Glomerular endothelial cell (primary cell): Measurements from ENCODE around the gene GNA14. TPM values are rescaled to one million over a fixed set of nuclear protein-coding genes. Genes with fewer than 3 reads are reported as not detected.
A peak's percentile ranks its signal among the peaks of the same experiment; 100 is the strongest.
"Not testable (repeated sequence)": the region's sequence is repeated elsewhere in the genome, so short reads cannot be mapped to it uniquely, and the experiment has no call there.

Experiments used
- DNase-seq: peaks from one replicate; pipeline ENCODE4 v3.0.0-alpha.2; 2011; ENCODE audit warnings: low read depth, low spot score; ENCODE audit errors: extremely low read depth
- total RNA-seq: library from RNA; depleted of rRNA; stranded (reverse); fragments of >200 nt; gene quantifications from 2 replicates; pipeline ENCODE4 v1.2.3, GENCODE V29; 2015

GNA14 gene
- total RNA-seq, 1 donor from 2014 or later, result 43.6 TPM

DNA sequence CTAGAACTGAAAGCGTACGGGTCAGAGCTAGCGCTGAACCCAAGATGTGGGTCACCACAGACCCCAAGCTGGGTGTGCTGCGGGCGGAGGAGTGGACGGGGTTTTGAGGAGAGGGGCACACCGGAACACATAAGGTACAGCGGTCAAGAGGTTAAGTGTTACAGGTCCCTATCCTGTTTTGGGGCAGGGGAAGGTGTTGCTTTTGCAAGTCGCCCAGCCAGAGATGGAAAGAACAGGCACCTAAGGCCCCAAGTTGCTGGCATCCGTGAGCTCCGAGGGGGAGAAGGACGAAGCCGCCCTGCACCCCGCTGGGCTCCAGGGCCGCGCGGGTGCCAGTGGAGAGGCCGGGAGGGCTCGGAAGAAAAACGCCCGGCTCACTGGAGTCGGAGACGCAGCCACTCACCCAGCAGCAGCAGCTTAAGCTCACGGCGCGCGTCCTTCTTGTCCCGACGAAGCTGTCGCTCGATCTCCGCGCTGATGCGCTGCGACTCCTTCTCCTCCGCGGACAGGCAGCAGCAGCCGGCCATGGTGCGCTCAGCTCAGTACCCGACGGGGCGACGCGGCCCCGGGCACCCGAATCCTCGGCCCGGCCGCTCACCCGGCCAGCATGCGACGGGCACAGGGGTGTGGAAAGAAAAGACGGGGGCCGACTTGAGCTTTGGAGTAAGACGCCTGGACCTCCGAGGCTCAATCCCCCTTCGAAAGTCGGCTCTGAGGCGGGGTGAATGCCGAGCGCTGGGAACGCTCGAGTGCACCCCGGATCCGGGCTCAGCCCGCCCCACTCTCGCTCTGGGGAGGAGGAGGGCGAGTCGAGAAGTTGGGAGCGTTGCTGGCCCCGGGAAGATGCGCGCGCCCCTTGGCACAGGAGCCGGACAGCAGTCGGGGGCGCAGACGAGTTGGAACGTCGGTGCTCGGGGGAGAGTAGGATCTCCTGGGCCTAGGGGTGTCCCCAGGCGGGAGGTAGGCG is 572 bp downstream of the GNA14 start:
- no peak for DNase-seq

DNA sequence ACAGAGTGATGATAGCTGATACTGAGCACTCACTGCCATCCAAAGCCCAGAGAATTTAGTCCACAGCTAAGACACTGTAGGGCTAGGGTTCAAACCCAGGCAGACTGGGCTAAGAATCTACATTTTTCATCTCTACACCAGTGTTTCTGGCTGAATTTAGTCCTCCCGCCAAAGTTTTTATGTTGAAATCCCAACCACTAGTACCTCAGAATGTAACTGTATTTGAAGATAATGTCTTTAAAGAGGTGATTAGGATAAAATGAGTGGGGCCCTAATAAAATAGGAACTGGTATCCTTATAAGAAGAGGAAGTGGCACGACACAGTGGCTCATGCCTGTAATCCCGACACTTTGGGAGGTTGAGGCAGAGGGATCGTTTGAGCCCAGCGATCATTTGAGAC is 4.3 kb downstream of the GNA14 start:
- no peak for DNase-seq

DNA sequence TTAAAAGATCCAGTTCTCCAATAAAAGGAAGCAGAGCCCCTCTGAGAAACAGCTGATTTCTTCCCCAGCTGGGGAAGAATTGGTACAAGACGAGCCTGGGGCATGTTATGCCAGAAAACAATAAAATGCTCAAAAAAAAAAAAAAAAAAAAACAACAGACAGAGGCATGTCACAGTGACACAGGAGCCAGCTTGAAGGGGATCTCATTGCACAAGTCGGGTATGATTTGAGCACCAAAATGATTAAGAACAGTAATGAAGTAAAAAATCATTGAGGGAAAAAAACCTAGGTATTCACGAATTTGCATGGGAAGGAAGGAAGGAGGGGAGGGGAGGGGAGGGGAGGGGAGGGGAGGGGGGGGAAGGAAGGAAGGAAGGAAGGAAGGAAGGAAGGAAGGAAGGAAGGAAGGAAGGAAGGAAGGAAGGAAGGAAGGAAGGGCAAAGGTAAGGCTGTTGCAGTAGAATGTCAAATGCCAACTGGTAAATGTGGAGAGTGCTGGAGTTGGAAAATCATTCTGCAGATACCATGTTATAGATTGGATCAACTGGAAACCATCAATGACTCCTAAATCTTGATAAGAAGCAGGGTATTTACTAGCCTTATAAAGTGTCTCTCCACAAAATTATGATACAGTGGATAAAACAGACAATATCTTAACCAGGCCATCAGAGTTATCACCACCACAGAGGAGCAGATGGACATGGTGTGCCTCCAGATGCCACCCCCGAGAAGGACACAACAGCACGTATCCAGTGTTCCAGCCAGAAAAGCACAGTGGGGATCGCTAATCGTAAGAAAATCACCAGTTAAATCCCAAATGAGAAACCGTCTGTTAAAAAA is 7.2 kb downstream of the GNA14 start:
- no peak for DNase-seq

GRCh38 chr9:77632652-77633051 is 15.5 kb downstream of the GNA14 start:
- DNase-seq, result no peak

DNA sequence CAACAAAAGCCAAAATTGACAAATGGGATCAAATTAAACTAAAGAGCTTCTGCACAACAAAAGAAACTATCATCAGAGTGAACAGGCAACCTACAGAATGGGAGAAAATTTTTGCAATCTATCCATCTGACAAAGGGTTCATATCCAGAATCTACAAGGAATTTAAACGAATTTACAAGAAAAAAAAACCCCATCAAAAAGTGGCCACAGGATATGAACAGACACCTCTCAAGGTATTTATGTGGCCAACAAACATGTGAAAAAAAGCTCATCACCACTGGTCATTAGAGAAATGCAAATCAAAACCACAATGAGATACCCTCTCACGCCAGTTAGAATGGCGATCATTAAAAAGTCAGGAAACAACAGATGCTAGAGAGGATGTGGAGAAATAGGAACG is 19.3 kb downstream of the GNA14 start:
- not testable (repeated sequence) for DNase-seq

DNA sequence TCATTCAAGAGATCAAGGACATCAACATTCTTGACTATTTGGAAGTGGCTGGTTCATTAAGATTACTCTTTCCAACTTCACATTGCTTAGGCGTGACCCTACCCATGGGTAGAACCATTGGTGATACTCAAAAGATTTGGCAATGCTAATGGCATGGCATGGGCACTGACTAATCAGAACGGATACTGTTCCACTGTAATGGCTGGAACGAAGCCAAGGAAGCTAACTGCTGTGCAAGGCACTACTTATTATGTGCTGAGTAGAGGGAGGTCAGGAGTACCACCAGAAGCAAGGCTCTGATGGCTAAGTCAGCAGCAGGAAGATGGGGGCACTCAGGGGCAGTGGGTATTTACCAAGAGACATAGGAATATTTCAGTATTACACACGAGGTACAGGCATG is 31.9 kb downstream of the GNA14 start:
- peak; percentile 47 for DNase-seq

GRCh38 chr9:77614645-77615044 is 33.5 kb downstream of the GNA14 start:
- no peak for DNase-seq

DNA sequence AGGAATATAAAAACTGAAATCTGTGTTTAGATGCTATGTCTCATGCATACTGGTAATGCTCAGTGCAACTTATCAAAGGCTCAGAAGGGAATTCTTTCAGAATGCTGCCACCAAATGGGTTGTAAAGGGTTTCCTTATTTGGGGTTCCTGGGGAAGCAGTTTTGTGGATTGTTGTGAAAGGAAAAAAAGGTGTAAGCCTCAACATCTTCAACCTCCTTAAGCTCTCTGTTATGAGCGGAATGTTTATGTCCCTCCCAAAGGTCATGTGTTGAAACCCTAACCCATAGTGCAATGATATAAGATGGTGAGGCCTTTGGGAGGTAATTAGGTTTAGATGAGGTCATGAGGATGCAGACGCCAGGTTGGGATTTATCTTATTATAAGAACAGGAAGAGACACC is 41.6 kb downstream of the GNA14 start:
- no peak for DNase-seq

DNA sequence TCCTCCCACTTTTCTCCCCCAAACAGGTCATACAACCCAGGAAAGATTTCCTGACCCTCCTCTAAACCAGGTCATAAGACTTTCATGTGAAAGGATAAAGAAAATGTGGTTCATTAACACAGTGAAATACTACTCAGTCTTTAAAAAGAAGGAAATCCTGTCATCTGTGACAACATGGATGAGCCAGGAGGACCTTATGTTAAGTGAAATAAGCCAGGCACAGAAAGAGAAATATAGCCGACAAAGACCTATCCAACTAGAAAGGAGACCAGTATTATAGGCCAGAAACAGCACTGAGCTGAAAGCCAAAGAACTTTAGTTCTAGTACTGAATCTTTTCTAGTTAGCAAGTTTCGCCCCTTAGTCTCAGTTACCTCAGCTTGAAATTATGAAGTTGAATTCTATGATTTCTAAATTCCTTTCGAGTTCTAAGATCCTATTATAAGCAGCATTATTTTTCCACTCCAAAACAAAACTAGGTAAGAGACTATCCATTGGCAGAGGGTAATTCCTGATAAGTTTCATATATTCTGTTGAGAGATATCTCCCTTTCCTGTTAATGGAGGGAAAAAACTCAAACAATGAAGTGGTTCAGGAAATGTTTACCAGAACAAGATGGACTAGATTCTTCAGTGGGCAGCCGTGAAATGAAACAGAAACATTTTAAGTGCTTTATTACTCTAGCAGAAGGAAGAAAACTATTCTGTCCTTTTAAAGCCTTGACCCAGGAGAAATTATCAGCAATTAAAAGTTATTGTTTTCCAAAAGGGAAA is 42.5 kb downstream of the GNA14 start:
- DNase-seq, result no peak

- no peak for DNase-seq
Measured at GRCh38 chr9:77604316-77604715, 43.8 kb downstream of the GNA14 start.

DNA sequence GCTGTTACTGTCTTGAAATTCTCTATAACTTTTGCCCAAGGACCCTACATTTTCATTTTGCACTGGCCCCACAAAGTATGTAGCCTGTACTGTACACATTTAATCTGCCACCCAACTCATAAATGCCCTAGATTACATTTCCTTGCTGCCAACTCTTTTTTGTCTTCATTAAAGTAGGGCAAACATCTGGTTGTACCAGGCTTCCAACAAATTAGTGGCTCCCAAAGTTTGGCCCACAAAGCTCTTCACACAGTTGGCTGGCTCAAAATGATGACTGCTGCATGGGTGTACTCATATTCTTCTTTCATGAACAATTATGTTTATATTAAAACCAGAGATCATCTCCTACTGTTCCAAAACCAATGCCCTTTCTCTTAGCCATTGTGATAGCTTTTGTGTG is 45.3 kb downstream of the GNA14 start:
- DNase-seq, result no peak

- no peak for DNase-seq
Measured at GRCh38 chr9:77601476-77602099, 46.5 kb downstream of the GNA14 start.

- no peak for DNase-seq
Measured at GRCh38 chr9:77600810-77601209, 47.3 kb downstream of the GNA14 start.

GRCh38 chr9:77599492-77599891 is 48.6 kb downstream of the GNA14 start:
- no peak for DNase-seq

DNA sequence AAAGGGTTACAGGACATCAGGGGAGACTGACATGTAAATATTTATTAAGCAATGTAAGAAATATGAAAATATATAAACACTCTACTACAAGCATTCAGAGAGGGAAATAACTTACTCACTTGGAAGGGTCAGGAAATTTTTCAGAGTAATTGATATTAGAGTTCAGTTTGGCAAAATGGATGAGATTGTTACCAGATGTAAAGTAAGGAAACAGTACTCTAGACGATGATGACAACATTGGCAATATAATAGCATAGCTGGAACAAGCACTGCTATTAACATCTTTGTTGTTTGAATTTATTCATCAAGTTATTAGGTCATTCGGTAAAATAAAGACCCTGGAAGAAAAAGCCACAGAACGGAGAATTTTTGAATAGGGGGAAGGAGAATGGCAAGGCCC is 49.1 kb downstream of the GNA14 start:
- no peak for DNase-seq

DNA sequence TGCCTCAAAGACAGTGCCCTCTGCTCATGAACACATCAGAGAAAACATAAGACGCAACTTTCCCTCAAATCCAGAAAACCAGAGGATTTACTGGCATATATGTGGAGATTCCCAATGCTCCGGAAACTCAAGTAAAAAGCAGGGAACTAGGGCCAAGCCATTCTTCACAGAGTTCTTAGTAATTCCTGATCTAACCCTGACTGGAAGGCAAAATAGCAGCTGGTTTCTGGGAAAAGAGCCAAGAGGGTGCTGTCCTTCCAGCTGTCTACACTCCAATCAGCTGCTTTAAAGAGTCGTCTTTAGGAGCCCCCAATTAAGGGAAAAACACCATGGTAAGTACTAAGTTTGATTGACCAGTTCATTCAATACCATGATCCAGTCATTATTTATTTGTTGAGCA is 49.6 kb downstream of the GNA14 start:
- DNase-seq, result peak; percentile 68

DNA sequence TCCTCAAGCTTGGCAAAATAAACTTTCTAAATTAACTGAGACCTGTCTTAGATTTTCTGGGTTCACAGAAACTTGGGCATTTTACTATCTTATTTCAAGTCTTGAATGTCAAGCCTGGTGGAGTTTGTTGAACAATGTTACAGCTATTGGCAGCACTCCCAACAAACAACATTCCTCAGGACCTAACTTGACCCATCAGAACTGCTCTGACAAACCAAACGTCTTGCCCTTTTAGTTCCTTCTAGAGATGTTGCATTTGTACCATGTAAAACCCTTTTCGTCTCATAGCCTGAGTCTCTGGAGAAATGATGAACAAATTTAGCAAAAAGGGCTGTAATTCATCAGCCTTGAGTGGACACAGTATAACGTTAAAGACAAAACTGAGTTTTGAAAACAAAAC is 51.1 kb downstream of the GNA14 start:
- no peak for DNase-seq

DNA sequence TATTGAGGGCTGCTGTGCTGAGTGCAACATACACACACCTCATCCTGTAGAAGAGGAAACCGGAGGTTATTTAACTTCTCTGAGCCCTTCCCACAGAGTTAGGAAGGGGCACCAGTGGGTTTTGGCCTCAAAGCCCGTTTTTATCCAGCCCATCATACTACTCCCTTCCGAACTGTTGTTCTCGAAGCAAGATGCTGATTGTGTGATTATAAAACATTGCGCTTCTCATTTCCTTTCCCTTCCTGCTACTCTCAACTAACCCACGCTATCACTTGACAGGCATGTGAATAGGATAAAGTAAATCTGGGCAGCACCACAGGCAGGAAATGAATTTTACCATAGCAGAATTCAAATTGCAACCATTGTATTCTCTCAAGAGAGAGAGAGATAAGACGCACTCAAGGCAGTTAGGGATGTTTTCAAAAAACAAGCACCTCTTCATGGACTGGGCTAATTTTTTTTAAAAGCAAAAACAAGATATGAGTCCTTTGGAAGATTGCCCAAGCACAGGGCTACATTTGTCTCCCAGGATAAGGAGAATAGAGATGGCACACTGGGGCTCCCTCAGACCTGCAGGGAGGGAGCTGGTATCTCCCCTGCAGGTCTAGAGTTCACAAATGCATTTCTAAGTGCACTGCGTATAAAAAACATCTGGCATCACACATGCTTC is 52.6 kb downstream of the GNA14 start:
- peak; percentile 68 for DNase-seq

DNA sequence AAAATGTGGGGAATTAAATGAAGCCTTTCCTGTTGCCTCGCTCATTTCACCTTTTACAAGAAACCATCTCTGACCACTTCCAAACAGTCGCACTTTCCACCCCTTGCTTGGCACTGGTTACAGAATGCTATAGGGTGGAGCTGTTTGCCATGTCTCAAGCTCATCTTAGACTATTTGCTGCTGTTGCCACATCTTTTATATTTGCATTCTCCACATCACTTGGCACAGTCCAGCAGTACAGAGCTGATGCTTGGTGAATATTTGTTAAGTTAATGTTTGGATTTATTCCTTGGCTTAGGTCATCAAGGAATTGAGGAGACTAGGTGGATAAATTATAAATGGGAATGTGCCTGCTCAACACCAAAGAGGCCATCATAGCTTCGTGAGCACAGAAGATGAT is 53.2 kb downstream of the GNA14 start:
- DNase-seq, result no peak

DNA sequence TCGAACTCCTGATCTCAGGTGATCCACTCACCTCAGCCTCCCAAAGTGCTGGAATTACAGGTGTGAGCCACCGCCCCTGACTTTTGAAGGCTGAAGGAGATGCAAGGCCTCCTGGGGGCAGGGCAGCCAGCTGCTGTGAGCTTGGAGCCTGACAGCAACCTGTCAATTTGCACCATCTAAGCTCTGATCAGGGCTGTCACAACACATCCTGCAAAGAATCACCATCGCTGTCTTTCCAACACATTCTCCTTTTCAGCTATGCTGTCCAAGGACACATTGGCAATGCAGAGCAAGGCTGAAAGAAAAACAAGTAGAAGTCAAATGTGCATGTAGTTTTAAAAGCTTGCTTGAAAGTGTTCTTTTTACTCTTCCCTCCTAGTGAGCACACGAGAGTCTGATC is 54.6 kb downstream of the GNA14 start:
- DNase-seq, result no peak
